A673 (cell line): Measurements from ENCODE around the gene CEACAM18.

Experiments used
- EZH2 ChIP-seq: fragments of 200-600 bp; sonication (generic); IDR thresholded peaks from 2 replicates; pipeline ENCODE4 v1.6.1; 2017; ENCODE audit warnings: borderline replicate concordance, low read depth, mild to moderate bottlenecking, mixed read lengths, antibody characterized with exemption, low read length; ENCODE audit not compliant: poor library complexity, severe bottlenecking
- TF ChIP-seq, protein P1 (sequence below): fragments of 300-800, 200-600 bp; sonication (generic); conservative IDR thresholded peaks from 2 replicates; pipeline ENCODE4 v1.5.1; 2017; ENCODE audit warnings: low read depth, mild to moderate bottlenecking, antibody characterized with exemption, low read length, moderate library complexity, mixed read lengths

- TF ChIP-seq EZH2: no peak
- TF ChIP-seq, protein P1, sequence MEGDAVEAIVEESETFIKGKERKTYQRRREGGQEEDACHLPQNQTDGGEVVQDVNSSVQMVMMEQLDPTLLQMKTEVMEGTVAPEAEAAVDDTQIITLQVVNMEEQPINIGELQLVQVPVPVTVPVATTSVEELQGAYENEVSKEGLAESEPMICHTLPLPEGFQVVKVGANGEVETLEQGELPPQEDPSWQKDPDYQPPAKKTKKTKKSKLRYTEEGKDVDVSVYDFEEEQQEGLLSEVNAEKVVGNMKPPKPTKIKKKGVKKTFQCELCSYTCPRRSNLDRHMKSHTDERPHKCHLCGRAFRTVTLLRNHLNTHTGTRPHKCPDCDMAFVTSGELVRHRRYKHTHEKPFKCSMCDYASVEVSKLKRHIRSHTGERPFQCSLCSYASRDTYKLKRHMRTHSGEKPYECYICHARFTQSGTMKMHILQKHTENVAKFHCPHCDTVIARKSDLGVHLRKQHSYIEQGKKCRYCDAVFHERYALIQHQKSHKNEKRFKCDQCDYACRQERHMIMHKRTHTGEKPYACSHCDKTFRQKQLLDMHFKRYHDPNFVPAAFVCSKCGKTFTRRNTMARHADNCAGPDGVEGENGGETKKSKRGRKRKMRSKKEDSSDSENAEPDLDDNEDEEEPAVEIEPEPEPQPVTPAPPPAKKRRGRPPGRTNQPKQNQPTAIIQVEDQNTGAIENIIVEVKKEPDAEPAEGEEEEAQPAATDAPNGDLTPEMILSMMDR: no peak
Measured at GRCh38 chr19:51456541-51457290, 21.6 kb upstream of the CEACAM18 start.
